ENCODE results near the gene TRAP1.

Gene TRAP1

DNA sequence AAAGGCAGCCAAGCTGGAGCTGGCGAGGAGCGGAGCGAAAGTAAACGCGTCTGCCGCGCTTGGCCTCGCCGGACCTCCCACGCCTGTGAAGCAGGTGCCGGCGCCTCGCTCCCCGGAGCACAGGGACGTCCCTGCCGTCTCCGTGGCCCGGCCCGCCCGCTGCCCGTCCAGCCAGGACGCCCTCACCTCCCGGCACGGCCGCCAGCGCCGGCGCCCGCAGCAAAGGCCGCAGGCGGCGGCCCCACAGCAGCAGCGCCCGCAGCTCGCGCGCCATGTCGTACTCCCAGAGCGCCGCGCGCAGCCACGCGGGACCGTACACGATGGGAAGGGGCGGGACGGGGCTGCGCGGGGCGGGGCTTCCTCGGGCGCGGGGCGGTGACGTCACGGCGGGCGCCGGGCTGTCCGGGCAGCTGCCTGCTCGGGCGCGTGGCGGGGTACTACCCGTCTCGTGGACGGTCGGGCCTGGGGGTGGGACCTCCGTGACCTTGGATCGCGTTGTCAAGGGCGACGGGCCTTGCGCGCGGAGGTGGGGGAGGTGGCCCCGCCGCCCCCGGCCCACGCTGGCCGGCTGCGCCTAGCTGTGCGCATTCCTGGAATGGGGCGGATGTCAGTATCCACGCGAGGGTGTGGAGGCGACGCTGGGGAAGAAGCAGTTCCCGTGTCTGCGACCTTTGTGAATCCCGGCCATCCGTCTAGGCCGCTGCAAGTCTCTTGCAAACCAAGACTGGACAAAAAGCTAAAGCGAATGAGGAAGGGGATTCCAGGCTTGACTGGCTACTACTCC, at the start of gene TRAP1:
TSS of gene TRAP1 (minus strand) at position 290 of the 784 bp plus-strand sequence. CDS start at position 274, 16 bp downstream.
- H3K27ac ChIP-seq, result peak within 1 kb of the TSS; percentile 46
- peak; percentile 5 for DNase-seq (ENCODE audit: low read depth, low spot score)

- H3K27ac ChIP-seq, result no peak overlapping the region
Measured at GRCh38 chr16:3766177-3766576, 48.9 kb upstream of the TRAP1 start.

GRCh38 chr16:3764409-3764808, 47.1 kb upstream of the TRAP1 start:
- no peak overlapping the region for H3K27ac ChIP-seq
- DNase-seq (ENCODE audit: low read depth, low spot score), result no peak

More at GRCh38 chr16:3766177-3766576, 48.9 kb upstream of the TRAP1 start:
- DNase-seq (ENCODE audit: low read depth, low spot score), result no peak

DNA sequence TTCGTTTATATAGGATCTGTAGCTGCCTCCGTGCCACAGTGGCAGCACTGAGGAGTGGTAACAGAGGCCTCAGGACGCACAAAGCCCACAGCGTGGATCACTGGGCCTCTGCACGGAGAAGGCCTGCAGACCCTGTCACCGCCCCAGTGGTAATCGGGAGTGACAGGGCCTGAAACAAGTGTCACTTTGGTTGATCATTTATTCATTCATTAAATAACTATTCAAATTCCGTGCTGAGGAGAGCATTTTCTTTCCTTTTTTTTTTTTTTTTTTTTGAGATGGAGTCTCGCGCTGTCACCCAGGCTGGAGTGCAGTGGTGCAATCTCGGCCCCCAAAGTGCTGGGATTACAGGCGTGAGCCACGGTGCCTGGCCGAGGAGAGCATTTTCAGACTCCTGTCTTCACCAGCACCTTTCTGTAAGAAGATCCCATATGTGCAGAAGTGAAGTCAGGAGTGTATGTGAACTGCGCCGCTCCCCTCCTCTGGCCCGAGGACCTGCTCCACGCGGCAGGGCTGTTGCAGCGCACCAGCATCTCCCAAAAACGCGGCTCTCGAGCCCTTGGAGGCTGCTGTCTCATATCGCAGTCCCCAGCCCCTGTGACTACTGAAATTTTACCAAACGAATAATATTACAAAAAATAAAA, 44.9 kb upstream of the TRAP1 start:
- DNase-seq (ENCODE audit: low read depth, low spot score), result no peak
- no peak overlapping the region for H3K27ac ChIP-seq

DNA sequence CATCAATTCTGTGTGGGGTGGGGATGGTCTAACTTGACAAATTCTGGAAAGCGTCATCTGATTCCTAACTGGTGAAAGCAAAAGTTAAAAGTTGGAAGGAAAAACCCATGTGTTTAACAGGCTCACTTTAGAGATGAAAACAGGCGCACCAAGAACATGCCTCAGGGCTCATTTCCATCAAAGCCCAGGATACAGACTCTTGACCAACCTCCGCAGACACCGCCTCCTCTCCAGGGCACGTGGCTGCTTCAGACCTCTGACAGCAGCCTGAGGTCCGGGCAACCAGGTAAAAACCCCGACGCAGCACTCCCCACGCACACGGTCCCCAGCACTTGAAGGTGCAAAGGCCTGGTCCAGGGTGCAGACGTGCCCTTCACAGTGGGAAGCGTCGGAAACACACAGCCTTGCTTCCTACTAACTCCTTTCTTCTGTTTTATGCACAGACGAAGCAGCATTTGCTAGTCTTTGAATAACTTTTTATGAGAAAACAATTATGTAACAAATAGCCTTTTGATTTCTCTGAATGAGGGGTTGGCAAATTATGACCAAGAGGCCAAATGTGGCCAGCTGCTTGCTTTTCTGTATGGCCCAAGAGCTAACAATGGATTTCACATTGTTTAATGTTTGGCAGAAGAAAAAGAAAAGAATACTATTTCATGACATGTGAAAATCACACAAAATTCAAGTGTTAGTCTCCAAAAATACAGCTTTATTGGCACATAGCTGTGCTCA, 44.2 kb upstream of the TRAP1 start:
- DNase-seq (ENCODE audit: low read depth, low spot score), result no peak
- no peak overlapping the region for H3K27ac ChIP-seq

- H3K27ac ChIP-seq, result no peak overlapping the region
- no peak for DNase-seq (ENCODE audit: low read depth, low spot score)
Measured at GRCh38 chr16:3760518-3760917, 43.2 kb upstream of the TRAP1 start.

- DNase-seq (ENCODE audit: low read depth, low spot score), result no peak
- H3K27ac ChIP-seq, result no peak overlapping the region
Measured at GRCh38 chr16:3759736-3760135, 42.4 kb upstream of the TRAP1 start.

GRCh38 chr16:3756113-3756512, 38.8 kb upstream of the TRAP1 start:
- DNase-seq (ENCODE audit: low read depth, low spot score), result no peak
- H3K27ac ChIP-seq, result no peak overlapping the region

- no peak overlapping the region for H3K27ac ChIP-seq
- DNase-seq (ENCODE audit: low read depth, low spot score), result no peak
Measured at GRCh38 chr16:3755249-3755648, 37.9 kb upstream of the TRAP1 start.

- DNase-seq (ENCODE audit: low read depth, low spot score), result no peak
- no peak overlapping the region for H3K27ac ChIP-seq
Measured at GRCh38 chr16:3754772-3755171, 37.4 kb upstream of the TRAP1 start.

DNA sequence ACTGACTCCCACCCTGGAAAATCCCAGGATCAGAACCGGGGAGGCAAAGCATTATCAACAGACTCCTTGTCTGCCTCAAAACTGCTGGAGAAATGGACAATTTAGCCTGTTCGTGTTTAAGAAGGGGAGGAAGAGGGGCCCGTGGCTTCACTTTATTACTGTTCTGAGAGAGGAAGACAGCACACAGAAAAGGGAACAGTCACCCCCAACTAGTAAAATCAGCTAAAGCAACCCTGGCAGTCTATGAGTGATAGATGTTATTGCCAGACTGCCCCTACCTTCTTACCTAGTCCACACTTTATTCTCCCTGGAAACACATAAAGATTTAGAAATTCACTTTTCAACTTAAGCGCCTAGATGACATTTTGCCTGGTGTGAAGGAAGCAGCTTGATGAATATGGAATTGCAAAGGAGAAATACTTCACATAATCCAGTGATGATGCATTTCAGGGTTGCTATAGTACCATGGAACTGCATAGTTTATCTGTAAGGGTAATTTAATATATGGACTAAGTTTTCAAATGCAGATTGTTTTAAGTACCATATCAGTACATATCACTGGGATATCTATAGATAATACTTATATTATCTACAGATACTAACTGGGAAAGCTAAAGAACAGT, 36.9 kb upstream of the TRAP1 start:
- H3K27ac ChIP-seq, result no peak overlapping the region
- no peak for DNase-seq (ENCODE audit: low read depth, low spot score)

DNA sequence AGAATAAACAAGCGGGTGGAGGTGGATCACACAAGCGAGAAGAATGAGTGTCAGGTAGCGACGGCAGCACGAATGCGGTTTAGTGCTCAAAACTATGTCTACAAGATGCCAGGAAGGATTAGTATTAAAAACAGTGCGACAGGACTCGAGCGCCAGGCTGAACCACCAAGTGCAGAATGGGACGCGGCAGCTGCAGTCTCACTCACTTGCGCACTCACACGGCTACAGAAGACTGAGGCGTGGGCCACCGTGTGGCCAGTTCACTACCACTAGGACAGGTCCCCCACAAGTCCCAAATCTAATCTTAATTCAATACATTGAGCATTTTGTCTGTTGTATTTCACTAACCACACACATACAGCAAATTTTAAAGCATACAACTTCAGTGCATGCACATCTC, 35.7 kb upstream of the TRAP1 start:
- DNase-seq (ENCODE audit: low read depth, low spot score), result no peak
- no peak overlapping the region for H3K27ac ChIP-seq

GRCh38 chr16:3751878-3752277, 34.6 kb upstream of the TRAP1 start:
- DNase-seq (ENCODE audit: low read depth, low spot score), result no peak
- no peak overlapping the region for H3K27ac ChIP-seq

DNA sequence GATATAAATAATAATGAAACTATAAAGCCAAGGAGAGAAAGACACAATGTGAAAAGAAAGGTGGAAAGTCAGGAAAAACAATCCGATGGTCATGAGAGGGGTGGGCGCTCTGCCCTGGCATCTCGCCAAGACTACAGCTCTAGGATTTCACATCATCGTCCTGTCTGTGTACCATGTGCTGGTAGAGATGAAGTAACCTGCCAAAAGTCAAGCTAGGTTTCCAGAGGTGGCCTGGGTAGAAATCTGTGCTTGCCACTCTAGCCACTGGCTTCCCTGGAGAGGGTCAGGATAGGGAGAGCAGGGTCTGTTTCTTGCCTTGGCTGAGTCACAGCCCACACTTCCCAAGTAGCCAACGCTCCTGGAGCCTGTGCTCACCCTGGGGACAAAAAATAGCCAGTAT, 31.0 kb upstream of the TRAP1 start:
- no peak overlapping the region for H3K27ac ChIP-seq

DNA sequence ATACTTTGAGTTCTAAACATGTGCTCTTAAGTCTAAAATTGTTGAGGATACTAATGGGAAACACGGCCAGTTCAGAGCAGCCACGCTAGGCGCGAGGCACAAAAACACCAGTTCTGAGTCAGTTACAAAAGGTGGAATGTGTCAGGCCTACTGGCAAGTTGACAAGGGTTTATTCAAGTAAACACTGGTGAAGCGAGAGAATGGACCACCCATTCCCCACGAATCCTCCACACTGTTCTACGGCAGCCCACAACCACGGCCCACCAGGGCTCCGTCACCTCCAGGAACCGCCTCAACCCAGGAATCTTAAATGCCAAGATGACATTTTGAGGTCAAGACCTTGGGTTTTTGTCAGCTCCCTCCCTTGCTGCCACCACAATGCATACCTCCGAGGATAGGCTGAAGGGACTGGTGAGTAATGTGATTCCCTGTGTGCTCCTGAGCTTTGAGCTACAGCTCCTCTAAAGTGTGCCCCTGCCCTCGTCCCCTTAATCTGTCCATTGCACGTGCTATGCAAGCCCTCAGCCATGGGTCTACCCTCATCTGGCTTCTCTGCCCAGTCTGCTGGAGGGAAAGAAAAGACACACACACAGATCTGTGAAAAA, 28.5 kb upstream of the TRAP1 start:
- no peak overlapping the region for H3K27ac ChIP-seq
- DNase-seq (ENCODE audit: low read depth, low spot score), result no peak

More for the DNA sequence above, 31.0 kb upstream of the TRAP1 start:
- no peak for DNase-seq (ENCODE audit: low read depth, low spot score)

- no peak for DNase-seq (ENCODE audit: low read depth, low spot score)
Measured at GRCh38 chr16:3744018-3744417, 26.7 kb upstream of the TRAP1 start.

GRCh38 chr16:3740934-3741333, 23.6 kb upstream of the TRAP1 start:
- H3K27ac ChIP-seq, result no peak overlapping the region
- DNase-seq (ENCODE audit: low read depth, low spot score), result no peak

More at GRCh38 chr16:3744018-3744417, 26.7 kb upstream of the TRAP1 start:
- H3K27ac ChIP-seq, result no peak overlapping the region

DNA sequence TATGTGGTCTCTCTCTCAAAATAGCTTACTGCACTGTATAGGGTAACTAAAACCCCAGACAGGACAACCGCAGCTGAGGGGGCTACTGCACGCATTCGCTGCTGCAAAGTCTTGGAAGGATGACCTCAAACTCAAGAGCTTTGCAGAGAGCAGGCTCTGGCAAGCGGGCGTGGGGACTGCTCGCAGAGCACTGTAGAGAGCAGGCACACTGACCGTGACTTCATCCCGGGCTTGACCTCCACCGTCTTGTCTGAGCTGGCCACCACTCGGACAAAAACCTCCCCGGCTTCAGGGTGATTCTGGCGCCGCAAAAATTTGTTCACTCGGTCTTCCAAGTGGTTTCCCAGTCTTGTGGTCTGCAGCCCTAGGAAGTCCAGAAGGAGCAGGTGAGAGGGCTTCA, 22.9 kb upstream of the TRAP1 start:
- no peak for DNase-seq (ENCODE audit: low read depth, low spot score)
- no peak overlapping the region for H3K27ac ChIP-seq

DNA sequence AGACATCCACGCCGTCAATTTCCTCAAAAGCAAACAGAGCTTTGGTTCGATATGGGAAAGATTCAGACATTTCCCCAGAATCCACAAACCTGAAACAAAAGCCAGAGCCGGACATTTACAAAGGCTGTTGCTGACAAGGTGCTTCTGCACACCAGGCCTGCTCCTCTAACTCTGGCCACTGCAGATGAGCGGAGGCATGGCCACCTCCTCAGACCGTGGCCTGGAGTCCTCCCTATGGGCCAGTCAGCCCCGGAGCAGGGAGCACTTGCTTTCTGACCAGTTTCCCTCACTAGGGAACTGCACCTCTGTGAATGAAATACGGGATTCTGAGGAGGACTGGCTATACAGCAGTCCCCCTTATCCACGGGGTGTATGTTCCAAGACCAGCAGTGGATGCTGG, 22.3 kb upstream of the TRAP1 start:
- DNase-seq (ENCODE audit: low read depth, low spot score), result no peak
- H3K27ac ChIP-seq, result no peak overlapping the region

DNA sequence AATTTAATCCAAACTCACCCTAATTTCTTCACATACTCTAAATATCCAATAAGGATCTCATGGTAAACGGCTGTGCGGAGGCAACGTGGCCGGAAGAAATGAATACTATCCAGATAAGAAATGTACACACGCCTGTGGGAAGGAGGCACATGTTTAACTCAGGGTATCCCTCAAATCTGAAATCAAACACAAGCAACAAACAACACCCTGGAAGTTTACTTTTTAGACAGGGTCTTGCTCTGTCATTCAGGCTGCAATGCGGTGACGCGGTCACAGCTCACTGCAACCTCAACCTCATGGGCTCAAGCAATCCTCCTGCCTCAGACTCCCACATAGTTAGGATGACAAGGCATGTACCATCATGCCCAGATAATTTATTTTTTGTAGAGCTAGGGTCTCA, 21.2 kb upstream of the TRAP1 start:
- DNase-seq (ENCODE audit: low read depth, low spot score), result no peak
- H3K27ac ChIP-seq, result no peak overlapping the region

All from epithelial cell of prostate (primary cell).